IPS DF 6.9 (cell line): ENCODE results near the gene IGSF22.
"Not testable (repeated sequence)": the region's sequence is repeated elsewhere in the genome, so short reads cannot be mapped to it uniquely, and the experiment has no call there.

Source experiments
- DNase-seq: peaks from one replicate; pipeline ENCODE4 v3.0.0-alpha.2; 2013; ENCODE audit warnings: low read depth, low spot score
- H3K27ac ChIP-seq: one replicate; pipeline ENCODE4 v1.5.1; 2013; ENCODE audit warnings: low read length, control low read depth
- H3K27me3 ChIP-seq: 2 replicates; pipeline ENCODE4 v1.6.1; 2013; ENCODE audit warnings: mild to moderate bottlenecking, low read length; ENCODE audit not compliant: control insufficient read depth, insufficient read depth
- H3K36me3 ChIP-seq: 2 replicates; pipeline ENCODE4 v1.6.1; 2013; ENCODE audit warnings: low read length; ENCODE audit not compliant: control insufficient read depth, insufficient read depth
- H3K4me1 ChIP-seq: 2 replicates; pipeline ENCODE4 v1.6.1; 2013; ENCODE audit warnings: low read length; ENCODE audit not compliant: control insufficient read depth, insufficient read depth
- H3K4me3 ChIP-seq: 2 replicates; pipeline ENCODE4 v1.5.1; 2013; ENCODE audit warnings: mild to moderate bottlenecking, low read length
- H3K9me3 ChIP-seq: 2 replicates; pipeline ENCODE4 v1.6.1; 2013; ENCODE audit warnings: low read length, inconsistent platforms; ENCODE audit not compliant: control insufficient read depth, insufficient read depth
- WGBS: extraction: QIAGEN DNeasy Blood & Tissue Kit; methylation state at CpG from one replicate; pipeline ENCODE4 v1.1.7; 2013; ENCODE audit warnings: mixed read lengths, missing lambda C conversion rate; ENCODE audit not compliant: insufficient read length, insufficient coverage; 5-methylcytosine and 5-hydroxymethylcytosine counted together

The IGSF22 gene

DNA sequence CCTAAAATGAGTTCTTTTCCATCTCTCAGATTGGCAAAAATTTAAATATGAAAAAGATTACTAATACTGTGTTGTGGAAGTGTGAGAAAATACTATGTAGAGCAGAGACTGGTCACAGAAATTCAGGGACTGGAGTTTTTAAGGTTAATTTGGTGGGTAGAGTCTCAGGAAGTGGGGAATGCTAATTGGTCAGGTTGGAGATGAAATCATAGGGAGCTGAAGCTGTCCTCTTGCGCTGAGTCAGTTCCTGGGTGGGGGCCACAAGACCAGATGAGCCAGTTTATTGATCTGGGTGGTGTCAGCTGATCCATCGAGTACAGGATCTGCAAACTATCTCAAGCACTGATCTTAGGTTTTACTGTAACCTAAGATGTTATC, 56.8 kb downstream of the IGSF22 start:
- H3K4me3 ChIP-seq: no peak overlapping the region
- WGBS: no CpG with 5 or more reads among the region's 2 CpGs
- no peak for DNase-seq
- H3K9me3 ChIP-seq: no peaks in the 10 kb centered on the region
- H3K27me3 ChIP-seq: no peaks in the 10 kb centered on the region
- H3K27ac ChIP-seq: no peak overlapping the region
- H3K4me1 ChIP-seq: peaks cover 1% of the 10 kb centered on the region; the same call in 1 of the 2 replicates
- no peaks in the 10 kb centered on the region for H3K36me3 ChIP-seq

DNA sequence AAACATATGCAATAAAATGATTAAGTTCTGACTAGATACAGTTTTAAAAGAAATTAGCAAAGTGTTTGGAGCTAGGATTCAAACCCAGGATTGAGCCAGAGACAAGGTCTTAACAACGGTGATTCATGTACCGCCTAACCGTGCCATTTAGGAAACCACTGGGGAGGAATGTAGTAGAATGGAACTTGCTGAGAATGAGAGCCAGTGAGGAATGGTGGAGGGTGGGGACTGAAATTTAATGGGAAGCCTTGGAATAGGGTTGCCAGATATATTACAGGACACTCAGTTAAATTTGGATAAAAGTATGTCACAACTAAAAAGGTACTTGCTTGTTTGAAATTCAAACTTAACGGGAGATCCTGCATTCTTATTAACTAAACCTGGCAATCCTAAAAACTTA, 57.9 kb downstream of the IGSF22 start:
- Histone ChIP-seq H3K4me1 (peaks cover 1% of the 10 kb centered on the region; the same call in 1 of the 2 replicates), H3K27me3 (no peaks in the 10 kb centered on the region), H3K36me3 (no peaks in the 10 kb centered on the region), H3K27ac (no peak overlapping the region), H3K4me3 (no peak overlapping the region), H3K9me3 (no peaks in the 10 kb centered on the region)
- no CpG with 5 or more reads among the region's 4 CpGs for WGBS
- no peak for DNase-seq

DNA sequence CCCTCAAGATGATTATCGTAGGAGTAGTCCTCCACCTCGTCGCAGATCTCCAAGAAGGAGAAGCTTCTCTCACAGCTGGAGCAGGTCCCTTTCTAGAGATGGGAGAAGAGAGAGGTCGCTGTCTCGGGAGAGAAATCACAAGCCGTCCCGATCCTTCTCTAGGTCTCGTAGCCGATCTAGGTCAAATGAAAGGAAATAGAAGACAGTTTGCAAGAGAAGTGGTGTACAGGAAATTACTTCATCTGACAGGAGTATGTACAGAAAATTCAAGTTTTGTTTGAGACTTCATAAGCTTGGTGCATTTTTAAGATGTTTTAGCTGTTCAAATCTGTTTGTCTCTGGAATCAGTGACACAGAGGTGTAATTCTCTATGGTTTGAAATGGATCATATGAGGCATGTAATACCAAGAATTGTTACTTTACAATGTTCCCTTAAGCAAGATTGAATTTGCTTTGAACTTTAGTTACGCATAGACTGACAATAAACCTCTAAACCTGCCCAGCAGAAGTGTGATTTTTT, 60.6 kb downstream of the IGSF22 start:
- not testable (repeated sequence) for H3K27ac ChIP-seq, H3K4me1 ChIP-seq, H3K9me3 ChIP-seq, H3K4me3 ChIP-seq, H3K27me3 ChIP-seq, DNase-seq, H3K36me3 ChIP-seq
- WGBS: no CpG with 5 or more reads among the region's 10 CpGs

DNA sequence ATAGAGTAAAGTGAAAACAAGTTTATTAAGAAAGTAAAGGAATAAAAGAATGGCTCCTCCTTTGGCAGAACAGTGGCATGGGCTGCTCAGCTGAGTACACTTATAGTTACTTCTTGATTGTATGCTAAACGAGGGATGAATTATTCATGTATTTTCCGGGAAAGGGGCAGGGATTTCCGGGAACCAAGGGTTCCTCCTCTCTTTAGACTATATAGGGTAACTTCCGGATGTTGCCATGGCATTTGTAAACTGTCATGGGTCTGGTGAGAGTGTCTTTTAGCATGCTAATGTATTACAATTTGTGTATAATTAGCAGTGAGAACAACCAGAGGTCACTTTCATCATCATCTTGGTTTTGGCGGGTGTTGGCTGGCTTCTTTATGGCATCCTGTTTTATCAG, 68.3 kb downstream of the IGSF22 start:
- no peak for DNase-seq
- Histone ChIP-seq H3K27ac (no peak overlapping the region), H3K4me1 (no peaks in the 10 kb centered on the region), H3K9me3 (no peaks in the 10 kb centered on the region), H3K27me3 (no peaks in the 10 kb centered on the region), H3K36me3 (no peaks in the 10 kb centered on the region), H3K4me3 (no peak overlapping the region)
- no CpG with 5 or more reads among the region's 5 CpGs for WGBS
